Activated CD4-positive, alpha-beta T cell treated with anti-CD3 and anti-CD28 coated beads, Interleukin-2, amount 10 ng/mL, durations not matched to agents 7 days and 5 days (primary cell): ENCODE data around the gene CCR2. TPM values are rescaled to one million over a fixed set of nuclear protein-coding genes. Genes with fewer than 3 reads are reported as not detected.
"Not testable (repeated sequence)": the region's sequence is repeated elsewhere in the genome, so short reads cannot be mapped to it uniquely, and the experiment has no call there.

ENCODE experiments used
- CTCF ChIA-PET: fragments of 350-600 bp; sonication (Branson Sonifier 250); formaldehyde crosslinking; loops from one replicate; lab custom pipeline; 2021; ENCODE audit warnings: antibody characterized with exemption; lab: Charles Lee
- POLR2A ChIA-PET: fragments of 350-600 bp; sonication (Branson Sonifier 250); formaldehyde crosslinking; loops from one replicate; lab custom pipeline; 2021; ENCODE audit warnings: antibody characterized with exemption; lab: Charles Lee
- DNase-seq: peaks from one replicate; pipeline ENCODE4 v3.0.0-alpha.2; 2020
- H3K27ac Mint-ChIP-seq: one replicate; pipeline ENCODE4 v1.8.0; 2021; ENCODE audit warnings: mild to moderate bottlenecking, moderate library complexity, mixed read lengths
- H3K27me3 Mint-ChIP-seq: one replicate; pipeline ENCODE4 v1.8.0; 2021; ENCODE audit warnings: mixed read lengths
- H3K36me3 Mint-ChIP-seq: one replicate; pipeline ENCODE4 v1.8.0; 2021; ENCODE audit warnings: low read depth, mixed read lengths
- H3K4me1 Mint-ChIP-seq: one replicate; pipeline ENCODE4 v1.8.0; 2021; ENCODE audit warnings: mixed read lengths
- H3K4me3 Mint-ChIP-seq: one replicate; pipeline ENCODE4 v1.8.0; 2021; ENCODE audit warnings: mild to moderate bottlenecking, moderate library complexity, mixed read lengths
- H3K9me3 Mint-ChIP-seq: one replicate; pipeline ENCODE4 v1.8.0; 2021; ENCODE audit warnings: mixed read lengths
- total RNA-seq, 2 experiments: library from RNA; stranded (reverse); gene quantifications; one replicate each; pipeline ENCODE4 v1.2.3, GENCODE V29; 2021

CCR2 gene
- total RNA-seq, 2 experiments from 2014 or later: 28.6 to 29.1 TPM

GRCh38 chr3:46383951-46384330 lies 30.0 kb downstream of the CCR2 start:
- H3K4me1 Mint-ChIP-seq: peaks cover 40% of the 10 kb centered on the region
- H3K36me3 Mint-ChIP-seq: peaks cover 2% of the 10 kb centered on the region
- no peak for DNase-seq
- H3K27ac Mint-ChIP-seq: peak overlapping the region; percentile 0
- ChIA-PET CTCF (interaction anchor here (0.9 to 1.5 kb wide), 4 partner anchors 9 to 305 kb away, joined by 3 to 4 read pairs (median 4); partner anchors contain the start of gene CCRL2), POLR2A (interaction anchor here (0.7 kb wide), 1 partner anchor 303 kb away, joined by 3 read pairs; no protein-coding TSS in a partner anchor)
- H3K4me3 Mint-ChIP-seq: no peak overlapping the region
- H3K27me3 Mint-ChIP-seq: no peaks in the 10 kb centered on the region
- H3K9me3 Mint-ChIP-seq: peaks cover 3% of the 10 kb centered on the region

GRCh38 chr3:46386205-46386604 lies 32.3 kb downstream of the CCR2 start:
- H3K4me1 Mint-ChIP-seq: peaks cover 27% of the 10 kb centered on the region
- no peaks in the 10 kb centered on the region for H3K27me3 Mint-ChIP-seq
- no peak overlapping the region for H3K27ac Mint-ChIP-seq
- CTCF ChIA-PET: interaction anchor here (0.9 to 1.4 kb wide), 5 partner anchors 8 to 61 kb away, joined by 3 read pairs; no protein-coding TSS in a partner anchor
- no peaks in the 10 kb centered on the region for H3K36me3 Mint-ChIP-seq
- H3K9me3 Mint-ChIP-seq: peaks cover 3% of the 10 kb centered on the region
- no peak overlapping the region for H3K4me3 Mint-ChIP-seq
- POLR2A ChIA-PET: interaction anchor here (0.7 kb wide), 1 partner anchor 68 kb away, joined by 8 read pairs; no protein-coding TSS in a partner anchor
- no peak for DNase-seq

- POLR2A ChIA-PET, H3K4me3 Mint-ChIP-seq, H3K9me3 Mint-ChIP-seq, H3K36me3 Mint-ChIP-seq, H3K27ac Mint-ChIP-seq, H3K27me3 Mint-ChIP-seq, DNase-seq: not testable (repeated sequence)
- CTCF ChIA-PET: interaction anchor here (0.8 kb wide), 1 partner anchor 9 kb away, joined by 4 read pairs; no protein-coding TSS in a partner anchor
- peaks cover 15% of the 10 kb centered on the region for H3K4me1 Mint-ChIP-seq
These were observed 34.9 kb downstream of the CCR2 start for GRCh38 chr3:46388847-46389246.

- Mint-ChIP-seq H3K4me3 (no peak overlapping the region), H3K4me1 (peaks cover 11% of the 10 kb centered on the region), H3K27ac (no peak overlapping the region), H3K27me3 (no peaks in the 10 kb centered on the region), H3K9me3 (peaks cover 3% of the 10 kb centered on the region), H3K36me3 (no peaks in the 10 kb centered on the region)
- ChIA-PET POLR2A (no interaction called here), CTCF (interaction anchor here (0.8 kb wide), 1 partner anchor 9 kb away, joined by 4 read pairs; no protein-coding TSS in a partner anchor)
- DNase-seq: no peak
These were observed 35.4 kb downstream of the CCR2 start for GRCh38 chr3:46389306-46389705.

- POLR2A ChIA-PET, H3K27ac Mint-ChIP-seq, CTCF ChIA-PET, DNase-seq, H3K4me1 Mint-ChIP-seq, H3K4me3 Mint-ChIP-seq, H3K36me3 Mint-ChIP-seq, H3K27me3 Mint-ChIP-seq, H3K9me3 Mint-ChIP-seq: not testable (repeated sequence)
These were observed 37.6 kb downstream of the CCR2 start for GRCh38 chr3:46391526-46391925.

GRCh38 chr3:46393011-46393410 lies 39.1 kb downstream of the CCR2 start:
- no peak overlapping the region for H3K4me3 Mint-ChIP-seq
- ChIA-PET CTCF (interaction anchor here (0.5 to 0.7 kb wide), 2 partner anchors 16 to 36 kb away, joined by 3 read pairs; no protein-coding TSS in a partner anchor), POLR2A (no interaction called here)
- peaks cover 4% of the 10 kb centered on the region for H3K27me3 Mint-ChIP-seq
- peaks cover 18% of the 10 kb centered on the region for H3K4me1 Mint-ChIP-seq
- no peak overlapping the region for H3K27ac Mint-ChIP-seq
- no peak for DNase-seq
- H3K36me3 Mint-ChIP-seq: no peaks in the 10 kb centered on the region
- peaks cover 2% of the 10 kb centered on the region for H3K9me3 Mint-ChIP-seq

GRCh38 chr3:46393554-46394434 lies 39.9 kb downstream of the CCR2 start:
- no peak for DNase-seq
- ChIA-PET CTCF (interaction anchor here (0.7 kb wide), 1 partner anchor 37 kb away, joined by 3 read pairs; no protein-coding TSS in a partner anchor), POLR2A (no interaction called here)
- H3K9me3 Mint-ChIP-seq: peaks cover 2% of the 10 kb centered on the region
- peaks cover 6% of the 10 kb centered on the region for H3K27me3 Mint-ChIP-seq
- H3K4me1 Mint-ChIP-seq: peaks cover 18% of the 10 kb centered on the region
- H3K27ac Mint-ChIP-seq: no peak overlapping the region
- no peak overlapping the region for H3K4me3 Mint-ChIP-seq
- no peaks in the 10 kb centered on the region for H3K36me3 Mint-ChIP-seq

- peaks cover 18% of the 10 kb centered on the region for H3K4me1 Mint-ChIP-seq
- peaks cover 6% of the 10 kb centered on the region for H3K27me3 Mint-ChIP-seq
- H3K36me3 Mint-ChIP-seq: no peaks in the 10 kb centered on the region
- DNase-seq: no peak
- H3K27ac Mint-ChIP-seq: no peak overlapping the region
- peaks cover 2% of the 10 kb centered on the region for H3K9me3 Mint-ChIP-seq
- ChIA-PET POLR2A (no interaction called here), CTCF (interaction anchor here (1.0 kb wide), 1 partner anchor 17 kb away, joined by 3 read pairs; no protein-coding TSS in a partner anchor)
- H3K4me3 Mint-ChIP-seq: no peak overlapping the region
These were observed 41.3 kb downstream of the CCR2 start for GRCh38 chr3:46395210-46395661.

- Mint-ChIP-seq H3K27me3 (peaks cover 6% of the 10 kb centered on the region), H3K36me3 (no peaks in the 10 kb centered on the region), H3K4me3 (no peak overlapping the region), H3K4me1 (peaks cover 18% of the 10 kb centered on the region), H3K9me3 (peaks cover 2% of the 10 kb centered on the region), H3K27ac (no peak overlapping the region)
- ChIA-PET POLR2A (no interaction called here), CTCF (interaction anchor here (0.6 to 1.0 kb wide), 2 partner anchors 18 to 103 kb away, joined by 3 read pairs; no protein-coding TSS in a partner anchor)
- no peak for DNase-seq
These were observed 42.0 kb downstream of the CCR2 start for GRCh38 chr3:46395766-46396530.

- DNase-seq: no peak
- ChIA-PET CTCF (no interaction called here), POLR2A (no interaction called here)
- Mint-ChIP-seq H3K27ac (no peak overlapping the region), H3K36me3 (no peaks in the 10 kb centered on the region), H3K4me1 (peaks cover 18% of the 10 kb centered on the region), H3K4me3 (no peak overlapping the region), H3K27me3 (peaks cover 6% of the 10 kb centered on the region), H3K9me3 (peaks cover 2% of the 10 kb centered on the region)
These were observed 43.2 kb downstream of the CCR2 start for GRCh38 chr3:46397111-46397510.

GRCh38 chr3:46398186-46398955 lies 44.5 kb downstream of the CCR2 start:
- Mint-ChIP-seq H3K4me1 (peaks cover 18% of the 10 kb centered on the region), H3K27ac (no peak overlapping the region), H3K36me3 (no peaks in the 10 kb centered on the region), H3K4me3 (no peak overlapping the region), H3K27me3 (peaks cover 12% of the 10 kb centered on the region), H3K9me3 (peaks cover 4% of the 10 kb centered on the region)
- no peak for DNase-seq
- CTCF ChIA-PET: interaction anchor here (0.6 to 1.0 kb wide), 3 partner anchors 9 to 485 kb away, joined by 3 to 4 read pairs (median 4); no protein-coding TSS in a partner anchor
- POLR2A ChIA-PET: no interaction called here

- no peak for DNase-seq
- no peak overlapping the region for H3K27ac Mint-ChIP-seq
These were observed 45.2 kb downstream of the CCR2 start for GRCh38 chr3:46399098-46399497.

More at GRCh38 chr3:46399098-46399497, 45.2 kb downstream of the CCR2 start:
- H3K9me3 Mint-ChIP-seq: peaks cover 4% of the 10 kb centered on the region
- POLR2A ChIA-PET: no interaction called here
- H3K27me3 Mint-ChIP-seq: peaks cover 12% of the 10 kb centered on the region
- H3K4me3 Mint-ChIP-seq: no peak overlapping the region
- peaks cover 18% of the 10 kb centered on the region for H3K4me1 Mint-ChIP-seq
- no peaks in the 10 kb centered on the region for H3K36me3 Mint-ChIP-seq
- CTCF ChIA-PET: interaction anchor here (1.4 to 1.5 kb wide), 2 partner anchors 25 to 49 kb away, joined by 3 read pairs; no protein-coding TSS in a partner anchor
